Measurements from ENCODE around the gene APOA4.

- no peak for TF ChIP-seq CTCF (IDR thresholded peaks at IDR 0.05)
- no peak for TF ChIP-seq POLR2A (IDR thresholded peaks at IDR 0.05)
These were observed 42.6 kb upstream of the APOA4 start for GRCh38 chr11:116865696-116866095.
